ENCODE measurements around the gene SCNN1B. TPM values are rescaled to one million over a fixed set of nuclear protein-coding genes. Genes with fewer than 3 reads are reported as not detected.

SCNN1B gene
- total RNA-seq, 3 donors from 2014 or later (not counting 1 experiment from before 2014, with no cell fraction given) = not detected

- no peaks in the 10 kb centered on the region for H3K4me1 Mint-ChIP-seq
- H3K36me3 ChIP-seq (ENCODE audit: control insufficient read depth, insufficient read depth, low read length) = peaks cover 58% of the 10 kb centered on the region
Observed at GRCh38 chr16:23407436-23408127, 105.5 kb downstream of the SCNN1B start.

GRCh38 chr16:23408242-23408822, 106.2 kb downstream of the SCNN1B start:
- TF ChIP-seq, protein P1, sequence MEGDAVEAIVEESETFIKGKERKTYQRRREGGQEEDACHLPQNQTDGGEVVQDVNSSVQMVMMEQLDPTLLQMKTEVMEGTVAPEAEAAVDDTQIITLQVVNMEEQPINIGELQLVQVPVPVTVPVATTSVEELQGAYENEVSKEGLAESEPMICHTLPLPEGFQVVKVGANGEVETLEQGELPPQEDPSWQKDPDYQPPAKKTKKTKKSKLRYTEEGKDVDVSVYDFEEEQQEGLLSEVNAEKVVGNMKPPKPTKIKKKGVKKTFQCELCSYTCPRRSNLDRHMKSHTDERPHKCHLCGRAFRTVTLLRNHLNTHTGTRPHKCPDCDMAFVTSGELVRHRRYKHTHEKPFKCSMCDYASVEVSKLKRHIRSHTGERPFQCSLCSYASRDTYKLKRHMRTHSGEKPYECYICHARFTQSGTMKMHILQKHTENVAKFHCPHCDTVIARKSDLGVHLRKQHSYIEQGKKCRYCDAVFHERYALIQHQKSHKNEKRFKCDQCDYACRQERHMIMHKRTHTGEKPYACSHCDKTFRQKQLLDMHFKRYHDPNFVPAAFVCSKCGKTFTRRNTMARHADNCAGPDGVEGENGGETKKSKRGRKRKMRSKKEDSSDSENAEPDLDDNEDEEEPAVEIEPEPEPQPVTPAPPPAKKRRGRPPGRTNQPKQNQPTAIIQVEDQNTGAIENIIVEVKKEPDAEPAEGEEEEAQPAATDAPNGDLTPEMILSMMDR (IDR thresholded peaks at IDR 0.05) = no peak
- H3K27ac ChIP-seq (ENCODE audit: low read length) = no peak overlapping the region
- no peak for DNase-seq
- Mint-ChIP-seq H3K36me3 (peaks cover 22% of the 10 kb centered on the region), H3K4me1 (no peaks in the 10 kb centered on the region), H3K4me3 (no peak overlapping the region), H3K27ac (no peak overlapping the region), H3K27me3 (ENCODE audit: low read depth in 2 of 2) (no peaks in the 10 kb centered on the region), H3K9me3 (no peaks in the 10 kb centered on the region)
- ATAC-seq = no peak
- H3K4me3 ChIP-seq (ENCODE audit: low read length) = no peak overlapping the region
- H3K9me3 ChIP-seq (ENCODE audit: control insufficient read depth, insufficient read depth, low read length) = no peaks in the 10 kb centered on the region
- H3K36me3 ChIP-seq (ENCODE audit: control insufficient read depth, insufficient read depth, low read length) = peaks cover 57% of the 10 kb centered on the region
- intact Hi-C loops (cut with micrococcal nuclease) = no loop called here
- 93% methylated on average over 8 of the region's 21 CpGs for WGBS (ENCODE audit: insufficient coverage)
- no peaks in the 10 kb centered on the region for H3K4me1 ChIP-seq (ENCODE audit: control insufficient read depth, insufficient read depth, low read length)
- H3K27me3 ChIP-seq (ENCODE audit: control insufficient read depth, insufficient read depth, low read length) = no peaks in the 10 kb centered on the region

More at GRCh38 chr16:23407436-23408127, 105.5 kb downstream of the SCNN1B start:
- DNase-seq (no peak), ATAC-seq (no peak)
- Mint-ChIP-seq H3K27me3 (ENCODE audit: low read depth in 2 of 2) (no peaks in the 10 kb centered on the region), H3K27ac (no peak overlapping the region), H3K4me3 (no peak overlapping the region), H3K9me3 (no peaks in the 10 kb centered on the region), H3K36me3 (peaks cover 23% of the 10 kb centered on the region)
- Histone ChIP-seq H3K4me3 (ENCODE audit: low read length) (no peak overlapping the region), H3K9me3 (ENCODE audit: control insufficient read depth, insufficient read depth, low read length) (no peaks in the 10 kb centered on the region), H3K27ac (ENCODE audit: low read length) (no peak overlapping the region), H3K4me1 (ENCODE audit: control insufficient read depth, insufficient read depth, low read length) (no peaks in the 10 kb centered on the region), H3K27me3 (ENCODE audit: control insufficient read depth, insufficient read depth, low read length) (no peaks in the 10 kb centered on the region)
- 94% methylated on average over 7 of the region's 9 CpGs for WGBS (ENCODE audit: insufficient coverage)
- TF ChIP-seq, protein P1 (IDR thresholded peaks at IDR 0.05) = no peak
- intact Hi-C loops (cut with micrococcal nuclease) = no loop called here

GRCh38 chr16:23408823-23409298, 106.8 kb downstream of the SCNN1B start:
- no peaks in the 10 kb centered on the region for H3K27me3 ChIP-seq (ENCODE audit: control insufficient read depth, insufficient read depth, low read length)
- no peaks in the 10 kb centered on the region for H3K27me3 Mint-ChIP-seq (ENCODE audit: low read depth in 2 of 2)
- DNase-seq (no peak), ATAC-seq (no peak)
- 96% methylated on average over 6 of the region's 7 CpGs for WGBS (ENCODE audit: insufficient coverage)
- peaks cover 57% of the 10 kb centered on the region for H3K36me3 ChIP-seq (ENCODE audit: control insufficient read depth, insufficient read depth, low read length)
- H3K9me3 Mint-ChIP-seq = no peaks in the 10 kb centered on the region
- TF ChIP-seq, protein P1 (IDR thresholded peaks at IDR 0.05) = no peak
- no peak overlapping the region for H3K27ac ChIP-seq (ENCODE audit: low read length)
- H3K9me3 ChIP-seq (ENCODE audit: control insufficient read depth, insufficient read depth, low read length) = no peaks in the 10 kb centered on the region
- no peaks in the 10 kb centered on the region for H3K4me1 ChIP-seq (ENCODE audit: control insufficient read depth, insufficient read depth, low read length)
- H3K27ac Mint-ChIP-seq = no peak overlapping the region
- no peak overlapping the region for H3K4me3 ChIP-seq (ENCODE audit: low read length)
- no peak overlapping the region for H3K4me3 Mint-ChIP-seq
- intact Hi-C loops (cut with micrococcal nuclease) = no loop called here
- H3K36me3 Mint-ChIP-seq = peaks cover 25% of the 10 kb centered on the region
- H3K4me1 Mint-ChIP-seq = no peaks in the 10 kb centered on the region
